Muscle layer of duodenum (tissue), 2 donors: ENCODE results near the gene KRT13.

Experiments
- H3K27ac ChIP-seq: one replicate; pipeline ENCODE4 v1.7.0; 2013; ENCODE audit warnings: mild to moderate bottlenecking, low read length
- H3K27me3 ChIP-seq: one replicate; pipeline ENCODE4 v1.7.0; 2013; ENCODE audit warnings: low read depth, mild to moderate bottlenecking, control low read depth, low read length
- H3K36me3 ChIP-seq, 2 donors: one replicate each; pipeline ENCODE4 v1.7.0; 2013; ENCODE audit warnings: low read length in 2 of 2, control low read depth in 1 of 2, mild to moderate bottlenecking in 1 of 2; ENCODE audit not compliant: insufficient read depth in 2 of 2, control insufficient read depth in 1 of 2
- H3K4me1 ChIP-seq, 2 donors: one replicate each; pipeline ENCODE4 v1.7.0; 2013; ENCODE audit warnings: low read length in 2 of 2, mild to moderate bottlenecking in 2 of 2, control low read depth in 1 of 2, moderate library complexity in 1 of 2; ENCODE audit not compliant: insufficient read depth in 2 of 2, control insufficient read depth in 1 of 2
- H3K4me3 ChIP-seq, 2 donors: one replicate each; pipeline ENCODE4 v1.7.0; 2013; ENCODE audit warnings: low read length in 2 of 2, low read depth in 1 of 2, mild to moderate bottlenecking in 1 of 2
- H3K9me3 ChIP-seq, 2 donors: one replicate each; pipeline ENCODE4 v1.7.0; 2013; ENCODE audit warnings: low read length in 2 of 2, control low read depth in 1 of 2, mild to moderate bottlenecking in 1 of 2; ENCODE audit not compliant: control insufficient read depth in 1 of 2
- donor health status: healthy.

The KRT13 gene

GRCh38 chr17:41518031-41518430 is 12.6 kb upstream of the KRT13 start:
- Histone ChIP-seq H3K9me3 (no peaks in the 10 kb centered on the region), H3K27ac (no peak overlapping the region), H3K4me1 (peaks cover 0 to 3% of the 10 kb centered on the region in 2 donors), H3K4me3 (no peak overlapping the region), H3K27me3 (no peaks in the 10 kb centered on the region), H3K36me3 (no peaks in the 10 kb centered on the region)

DNA sequence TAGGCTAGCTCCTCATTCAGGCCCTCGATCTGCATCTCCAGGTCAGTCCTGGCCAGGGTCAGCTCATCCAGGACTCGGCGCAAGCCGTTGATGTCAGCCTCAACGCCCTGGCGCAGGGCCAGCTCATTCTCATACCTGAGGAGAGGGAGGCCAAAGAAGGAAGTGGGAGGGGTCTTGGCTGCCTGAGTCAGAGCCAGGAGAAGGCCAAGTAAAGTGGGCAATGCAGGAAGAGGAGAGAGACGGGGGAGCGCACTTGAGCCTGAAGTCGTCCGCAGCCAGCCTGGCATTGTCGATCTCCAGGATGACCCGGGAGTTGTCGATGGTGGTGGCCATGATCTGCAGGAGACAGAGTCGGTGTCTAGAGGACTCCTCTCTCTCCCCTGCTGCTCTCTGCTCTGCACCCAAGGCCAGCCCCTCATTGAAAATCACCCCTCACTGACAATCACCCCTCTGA is 11.4 kb upstream of the KRT13 start:
- Histone ChIP-seq H3K36me3 (no peaks in the 10 kb centered on the region), H3K4me3 (no peak overlapping the region), H3K9me3 (no peaks in the 10 kb centered on the region), H3K27me3 (no peaks in the 10 kb centered on the region), H3K27ac (no peak overlapping the region), H3K4me1 (no peaks in the 10 kb centered on the region)

DNA sequence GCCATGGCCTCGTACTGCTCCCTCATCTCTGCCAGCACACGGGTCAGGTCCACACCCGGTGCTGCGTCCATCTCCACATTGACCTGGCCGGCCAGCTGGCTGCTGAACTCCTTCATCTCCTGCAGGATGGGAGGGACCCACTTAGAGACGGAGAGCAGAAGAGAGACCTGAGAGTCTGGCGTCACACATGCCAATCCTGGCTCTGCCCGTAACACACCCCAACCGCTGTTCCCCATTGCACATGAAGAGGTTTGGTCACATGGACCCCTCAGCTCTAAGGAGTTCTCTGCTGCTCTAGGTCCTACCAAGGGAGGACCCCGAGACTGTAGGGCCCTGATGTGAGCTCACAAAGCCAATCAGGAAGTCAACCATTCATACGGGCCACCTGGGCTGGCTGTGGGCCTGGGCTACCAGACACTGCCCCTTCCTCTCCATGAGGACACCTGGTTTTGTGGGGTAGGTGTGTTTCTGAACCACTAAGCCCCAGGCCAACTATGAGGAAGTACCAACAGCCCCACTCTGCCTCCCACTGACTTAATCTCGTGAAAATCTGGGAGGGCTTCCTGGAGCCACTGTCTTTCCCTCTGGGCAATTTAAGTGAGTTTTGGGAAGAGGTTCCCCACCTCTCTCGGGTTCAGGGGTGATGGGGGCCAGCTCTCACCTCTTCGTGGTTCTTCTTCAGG is 10.9 kb upstream of the KRT13 start:
- no peaks in the 10 kb centered on the region for H3K27me3 ChIP-seq
- H3K27ac ChIP-seq = no peak overlapping the region
- H3K36me3 ChIP-seq = no peaks in the 10 kb centered on the region
- H3K4me3 ChIP-seq = no peak overlapping the region
- H3K9me3 ChIP-seq = no peaks in the 10 kb centered on the region
- no peaks in the 10 kb centered on the region for H3K4me1 ChIP-seq

DNA sequence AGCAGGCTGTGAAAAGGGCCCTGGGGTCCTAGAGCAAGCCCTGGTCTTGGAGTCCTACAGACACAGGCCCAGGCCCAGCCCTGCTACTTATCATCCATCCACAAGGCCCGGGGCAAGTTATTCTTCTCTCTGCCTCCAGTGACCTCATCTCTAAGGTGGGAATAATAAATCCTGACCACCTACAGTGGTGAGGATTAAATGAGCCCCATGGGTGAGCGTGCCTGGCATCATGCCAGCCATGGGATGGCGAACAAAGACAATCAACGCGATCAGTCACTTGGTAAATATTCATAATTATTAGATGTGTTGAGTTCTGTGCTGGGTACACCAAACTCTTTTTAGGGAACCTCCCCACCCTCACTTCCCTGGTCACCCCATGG is 7.7 kb upstream of the KRT13 start:
- H3K27me3 ChIP-seq = peaks cover 4% of the 10 kb centered on the region
- peaks cover 0 to 4% of the 10 kb centered on the region in 2 donors for H3K4me1 ChIP-seq
- H3K4me3 ChIP-seq = no peak overlapping the region
- no peaks in the 10 kb centered on the region for H3K9me3 ChIP-seq
- no peaks in the 10 kb centered on the region for H3K36me3 ChIP-seq
- H3K27ac ChIP-seq = no peak overlapping the region

DNA sequence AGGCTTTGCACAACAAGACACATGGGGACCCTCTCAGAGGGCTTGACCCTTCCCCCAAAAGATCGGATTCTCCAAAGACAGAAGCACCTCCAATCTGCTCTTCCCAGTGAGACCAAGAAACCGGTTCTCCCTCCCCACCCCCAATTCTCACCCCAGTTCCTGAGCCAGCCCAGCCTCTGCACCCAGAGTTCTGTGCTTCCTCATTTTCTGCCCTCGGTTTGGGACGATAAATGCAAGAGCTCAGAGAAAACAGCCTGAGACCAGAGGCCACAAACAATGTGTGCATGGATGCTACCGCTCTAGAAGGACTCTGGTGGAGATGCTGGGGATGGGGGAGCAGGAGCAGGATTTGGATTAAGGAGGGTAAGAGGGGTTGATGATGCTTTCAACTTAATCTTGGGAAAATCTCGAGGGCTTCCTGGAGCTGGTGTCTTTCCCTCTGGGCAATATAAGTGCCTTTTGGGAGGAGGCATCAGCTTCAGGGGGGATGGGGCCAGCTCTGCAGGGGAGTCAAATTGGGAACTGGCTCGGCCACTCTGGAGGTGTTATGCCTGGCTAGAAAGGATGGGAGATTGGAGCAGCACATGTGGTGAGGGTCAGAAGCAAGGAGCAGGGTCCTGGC is 7.2 kb upstream of the KRT13 start:
- Histone ChIP-seq H3K9me3 (no peaks in the 10 kb centered on the region), H3K4me1 (peaks cover 0 to 4% of the 10 kb centered on the region in 2 donors), H3K27ac (no peak overlapping the region), H3K36me3 (no peaks in the 10 kb centered on the region), H3K4me3 (no peak overlapping the region), H3K27me3 (peaks cover 4% of the 10 kb centered on the region)

DNA sequence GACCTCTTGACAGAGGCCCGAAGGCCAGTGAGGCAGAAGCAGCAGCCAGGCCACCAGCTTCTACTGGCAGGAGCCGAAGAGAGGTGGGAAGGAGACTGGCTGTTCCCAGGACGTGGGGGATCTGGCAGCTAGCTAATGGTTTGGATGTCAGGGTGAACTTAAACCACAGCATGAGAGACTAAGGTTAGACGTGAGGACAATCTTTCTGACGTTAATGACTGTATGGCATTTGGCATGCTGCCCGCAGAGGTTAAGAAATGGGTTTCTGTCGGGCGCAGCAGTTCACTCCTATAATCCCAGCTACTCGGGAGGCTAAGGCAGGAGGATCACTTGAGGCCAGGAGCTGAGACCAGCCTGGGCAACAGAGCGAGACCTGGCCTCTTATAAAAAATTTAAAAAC is 6.3 kb upstream of the KRT13 start:
- H3K9me3 ChIP-seq = no peaks in the 10 kb centered on the region
- H3K27me3 ChIP-seq = peaks cover 4% of the 10 kb centered on the region
- H3K36me3 ChIP-seq = no peaks in the 10 kb centered on the region
- no peak overlapping the region for H3K27ac ChIP-seq
- peaks cover 0 to 4% of the 10 kb centered on the region in 2 donors for H3K4me1 ChIP-seq
- H3K4me3 ChIP-seq = no peak overlapping the region

DNA sequence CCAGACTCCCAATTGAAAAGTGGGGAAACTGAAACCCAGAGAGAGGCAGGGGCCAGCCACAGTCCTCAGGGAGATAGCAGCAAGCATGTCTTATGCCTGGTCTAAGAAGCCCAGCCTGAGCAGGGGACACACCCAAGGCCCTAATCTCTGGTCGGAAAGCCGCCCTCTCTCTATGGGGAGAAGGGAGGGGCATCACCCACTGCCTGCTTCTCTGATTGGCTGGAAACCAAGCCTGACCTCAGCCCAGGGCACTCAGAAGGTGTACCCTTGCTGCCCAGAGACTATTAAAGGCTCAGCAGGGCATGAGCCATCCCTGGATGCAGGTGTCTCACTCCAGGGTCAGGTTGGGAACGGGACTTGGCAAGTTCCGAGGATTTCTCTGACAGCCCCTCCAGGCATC is 5.7 kb upstream of the KRT13 start:
- H3K9me3 ChIP-seq = no peaks in the 10 kb centered on the region
- no peak overlapping the region for H3K4me3 ChIP-seq
- no peak overlapping the region for H3K27ac ChIP-seq
- H3K4me1 ChIP-seq = peaks cover 0 to 4% of the 10 kb centered on the region in 2 donors
- no peaks in the 10 kb centered on the region for H3K36me3 ChIP-seq
- H3K27me3 ChIP-seq = peaks cover 4% of the 10 kb centered on the region

- Histone ChIP-seq H3K27me3 (peaks cover 4% of the 10 kb centered on the region), H3K4me3 (no peak overlapping the region), H3K27ac (no peak overlapping the region), H3K4me1 (peaks cover 0 to 4% of the 10 kb centered on the region in 2 donors), H3K36me3 (no peaks in the 10 kb centered on the region), H3K9me3 (no peaks in the 10 kb centered on the region)
Measured at GRCh38 chr17:41510251-41511065, 5.0 kb upstream of the KRT13 start.

DNA sequence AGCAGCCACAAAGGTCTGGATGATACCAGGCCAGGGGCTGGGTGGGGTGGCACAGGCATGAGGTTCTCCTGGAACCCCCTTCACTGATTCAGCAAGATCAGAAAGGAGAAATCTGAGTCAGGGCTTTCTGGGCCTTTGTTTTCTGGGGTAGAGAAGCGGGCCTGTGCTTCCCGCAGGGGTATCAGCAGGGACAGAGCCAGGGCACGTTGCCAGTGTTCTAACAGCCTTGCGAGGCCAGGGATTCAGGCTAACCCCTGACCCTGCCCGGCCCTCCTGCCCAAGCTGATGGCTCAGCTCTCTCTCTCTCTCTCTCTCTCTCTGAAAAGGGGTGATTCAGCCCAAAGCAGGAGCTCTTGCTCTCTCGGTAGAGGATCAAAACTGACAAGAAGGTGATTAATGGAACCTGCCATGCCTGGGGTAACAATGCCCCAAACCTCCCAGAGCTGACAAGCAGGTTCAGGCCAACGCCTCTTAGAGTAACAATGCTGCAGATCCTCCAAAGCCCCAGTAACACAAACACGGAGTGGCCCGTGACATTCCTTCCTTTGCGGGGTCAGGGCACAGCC is 2.0 kb upstream of the KRT13 start:
- Histone ChIP-seq H3K27ac (no peak overlapping the region), H3K9me3 (no peaks in the 10 kb centered on the region), H3K27me3 (peaks cover 4% of the 10 kb centered on the region), H3K36me3 (no peaks in the 10 kb centered on the region), H3K4me3 (no peak overlapping the region), H3K4me1 (peaks cover 0 to 4% of the 10 kb centered on the region in 2 donors)

DNA sequence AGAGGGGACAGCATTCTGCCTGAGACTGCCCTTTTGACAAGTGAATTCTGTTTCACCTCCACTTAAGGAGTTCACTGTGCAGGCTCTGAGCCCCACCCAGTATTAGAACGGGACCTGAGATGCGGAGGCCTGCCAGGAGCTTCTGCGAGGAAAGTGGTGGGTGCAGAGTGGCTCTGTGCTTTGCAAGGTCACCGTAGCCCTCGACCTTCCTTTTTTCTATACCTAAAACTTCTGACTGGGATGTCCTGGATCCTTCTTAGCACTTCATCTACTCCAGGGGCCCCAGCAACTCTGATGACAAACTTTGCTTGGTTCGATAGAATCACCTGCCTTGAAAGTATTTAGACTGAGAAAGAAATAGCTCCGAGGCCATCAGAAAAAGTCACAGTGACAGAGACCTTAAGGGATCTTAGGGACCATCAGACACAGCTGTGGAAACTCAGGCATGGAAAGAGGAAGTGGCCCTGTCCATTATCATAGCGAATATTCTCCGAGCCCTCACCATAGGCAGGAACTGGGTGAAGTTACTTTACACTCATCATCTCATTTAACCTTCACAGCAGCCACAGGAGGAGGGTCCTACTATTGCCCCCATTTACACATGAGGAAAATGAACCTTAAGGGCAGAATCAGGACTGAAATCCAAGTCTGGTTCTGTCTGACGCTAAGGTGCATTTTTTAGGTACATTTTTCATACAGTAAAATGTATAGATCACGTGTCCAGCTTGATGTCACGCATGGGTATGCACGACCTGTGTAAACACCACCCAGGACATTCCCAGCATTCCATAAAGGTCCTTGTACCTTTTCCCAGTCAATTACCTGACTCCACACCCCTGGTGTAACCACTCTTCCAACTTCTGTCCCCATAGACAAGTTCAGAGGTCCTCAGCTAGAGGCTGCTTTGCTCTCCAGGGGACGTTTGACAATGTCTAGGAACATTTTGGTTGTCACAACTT is 676 bp upstream of the KRT13 start:
- peaks cover 4% of the 10 kb centered on the region for H3K27me3 ChIP-seq
- no peaks in the 10 kb centered on the region for H3K9me3 ChIP-seq
- no peaks in the 10 kb centered on the region for H3K36me3 ChIP-seq
- no peak overlapping the region for H3K4me3 ChIP-seq
- no peak overlapping the region for H3K27ac ChIP-seq
- H3K4me1 ChIP-seq = peaks cover 0 to 4% of the 10 kb centered on the region in 2 donors
